Activated naive CD8-positive, alpha-beta T cell (primary cell): ENCODE data around the gene PFN4.
"Not testable (repeated sequence)": the region's sequence is repeated elsewhere in the genome, so short reads cannot be mapped to it uniquely, and the experiment has no call there.

Experiments
- H3K27ac Mint-ChIP-seq: one replicate; pipeline ENCODE4 v1.8.0; 2021; ENCODE audit warnings: mixed read lengths
- H3K27me3 Mint-ChIP-seq: one replicate; pipeline ENCODE4 v1.8.0; 2021; ENCODE audit warnings: mixed read lengths
- H3K36me3 Mint-ChIP-seq: one replicate; pipeline ENCODE4 v1.8.0; 2021; ENCODE audit warnings: mixed read lengths
- H3K4me1 Mint-ChIP-seq: one replicate; pipeline ENCODE4 v1.8.0; 2021; ENCODE audit warnings: low read depth, mixed read lengths
- H3K4me3 Mint-ChIP-seq: one replicate; pipeline ENCODE4 v1.8.0; 2021; ENCODE audit warnings: mild to moderate bottlenecking, mixed read lengths
- H3K9me3 Mint-ChIP-seq: one replicate; pipeline ENCODE4 v1.8.0; 2021; ENCODE audit warnings: low read depth, mixed read lengths

Gene PFN4, protein sequence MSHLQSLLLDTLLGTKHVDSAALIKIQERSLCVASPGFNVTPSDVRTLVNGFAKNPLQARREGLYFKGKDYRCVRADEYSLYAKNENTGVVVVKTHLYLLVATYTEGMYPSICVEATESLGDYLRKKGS

DNA sequence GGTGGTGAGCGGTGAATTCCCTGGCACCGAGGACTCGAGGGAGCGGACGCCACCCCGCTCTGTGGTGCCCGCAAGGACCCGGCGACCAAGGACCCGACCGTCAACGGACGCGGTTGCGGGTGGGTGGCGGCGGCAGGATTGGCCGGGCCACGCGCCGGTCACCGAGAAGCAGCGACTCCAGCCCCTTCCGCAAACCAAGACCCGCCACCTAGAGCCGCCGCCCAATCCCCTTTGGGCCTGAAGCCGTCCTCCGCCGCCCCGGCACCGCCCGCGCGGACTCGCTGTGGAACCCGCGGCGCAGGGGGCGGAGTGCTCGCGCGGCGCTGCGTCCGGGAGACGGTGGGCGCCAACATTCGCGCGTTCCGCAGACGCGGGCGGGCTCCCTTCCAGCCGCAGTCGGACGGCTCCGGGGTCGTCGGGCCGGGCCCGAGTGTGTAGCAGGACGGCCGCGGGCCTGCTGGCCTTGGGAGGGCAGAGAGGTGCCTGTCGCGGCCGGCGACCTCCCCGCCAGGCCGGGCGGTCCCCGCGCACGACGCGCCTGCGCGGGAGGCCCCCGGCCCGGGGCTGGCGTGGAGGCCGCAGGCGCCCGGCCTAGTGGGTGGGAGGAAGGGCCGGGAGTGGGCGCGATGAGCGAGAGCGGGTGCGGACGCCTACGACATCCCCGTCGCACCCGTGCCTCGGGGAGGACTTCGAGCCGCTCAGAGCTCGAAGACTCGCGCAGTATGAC lies at the start of gene PFN4, which contains the start of gene FAM228B:
TSS of gene PFN4 (minus strand) at position 140 of the 727 bp plus-strand sequence. CDS start 799 bp downstream, outside the sequence.
TSS of gene FAM228B (plus strand) at position 275 of the 727 bp plus-strand sequence. CDS start 893 bp downstream, outside the sequence.
- Mint-ChIP-seq H3K4me1 (peaks cover 14% of the 10 kb centered on the region), H3K4me3 (peak within 1 kb of the TSS; percentile 86), H3K36me3 (no peaks in the 10 kb centered on the region), H3K9me3 (no peaks in the 10 kb centered on the region), H3K27ac (peak within 1 kb of the TSS; percentile 83), H3K27me3 (no peaks in the 10 kb centered on the region)

DNA sequence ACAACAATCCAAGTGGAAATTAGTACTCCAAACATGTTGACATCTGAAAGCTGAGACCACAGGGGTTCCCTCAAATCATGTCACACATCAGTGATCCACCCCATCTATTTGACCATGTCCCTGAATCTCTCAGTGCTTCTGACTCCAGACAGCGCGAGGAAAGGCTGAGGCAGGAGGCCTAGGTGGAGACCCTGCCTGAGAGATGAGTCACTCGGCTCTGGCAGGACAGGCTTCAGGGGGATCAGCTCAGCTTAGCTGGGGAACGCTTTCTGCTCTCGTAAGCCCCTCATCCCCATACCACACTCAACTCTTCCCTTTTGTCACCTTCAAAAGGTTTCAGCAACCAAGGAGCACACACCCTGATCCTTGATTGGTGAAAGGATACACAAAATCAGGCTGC lies 45.9 kb upstream of the PFN4 start:
- H3K4me1 Mint-ChIP-seq: no peaks in the 10 kb centered on the region
- peaks cover 5% of the 10 kb centered on the region for H3K27me3 Mint-ChIP-seq
- H3K9me3 Mint-ChIP-seq: peaks cover 2% of the 10 kb centered on the region
- H3K4me3 Mint-ChIP-seq: no peak overlapping the region
- no peak overlapping the region for H3K27ac Mint-ChIP-seq
- H3K36me3 Mint-ChIP-seq: peaks cover 6% of the 10 kb centered on the region

- Mint-ChIP-seq H3K27me3 (no peaks in the 10 kb centered on the region), H3K9me3 (no peaks in the 10 kb centered on the region), H3K4me3 (no peak overlapping the region), H3K4me1 (no peaks in the 10 kb centered on the region), H3K27ac (no peak overlapping the region), H3K36me3 (peaks cover 9% of the 10 kb centered on the region)
Measured at GRCh38 chr2:24164416-24164973, 41.4 kb upstream of the PFN4 start.

DNA sequence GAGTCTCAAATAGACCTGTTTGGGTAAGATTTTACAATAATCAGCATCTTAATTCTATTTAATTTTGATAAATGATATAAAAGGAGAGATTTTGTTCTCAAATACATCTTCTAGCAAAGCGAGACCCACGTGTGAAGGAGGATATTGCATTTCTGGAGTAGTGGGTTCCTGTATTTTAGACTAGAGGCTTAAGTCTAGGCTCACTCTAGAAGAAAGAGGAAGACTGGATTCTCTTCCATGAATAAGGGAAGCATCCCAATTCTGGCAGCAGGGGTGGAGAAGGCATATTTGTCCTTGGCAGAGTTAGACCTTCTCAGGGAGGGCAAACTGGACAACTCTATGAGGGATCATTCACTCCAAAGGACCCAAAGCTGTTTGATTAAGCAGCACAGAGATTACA lies 40.5 kb upstream of the PFN4 start:
- H3K27me3 Mint-ChIP-seq: no peaks in the 10 kb centered on the region
- H3K4me1 Mint-ChIP-seq: no peaks in the 10 kb centered on the region
- H3K27ac Mint-ChIP-seq: no peak overlapping the region
- H3K36me3 Mint-ChIP-seq: peaks cover 7% of the 10 kb centered on the region
- no peaks in the 10 kb centered on the region for H3K9me3 Mint-ChIP-seq
- no peak overlapping the region for H3K4me3 Mint-ChIP-seq

GRCh38 chr2:24163186-24163585 lies 40.1 kb upstream of the PFN4 start:
- Mint-ChIP-seq H3K36me3 (peaks cover 6% of the 10 kb centered on the region), H3K4me3 (no peak overlapping the region), H3K27ac (no peak overlapping the region), H3K4me1 (no peaks in the 10 kb centered on the region), H3K27me3 (no peaks in the 10 kb centered on the region), H3K9me3 (no peaks in the 10 kb centered on the region)

- Mint-ChIP-seq H3K27ac (no peak overlapping the region), H3K9me3 (no peaks in the 10 kb centered on the region), H3K27me3 (no peaks in the 10 kb centered on the region), H3K4me3 (no peak overlapping the region), H3K36me3 (peaks cover 7% of the 10 kb centered on the region), H3K4me1 (no peaks in the 10 kb centered on the region)
Measured at GRCh38 chr2:24162494-24162893, 39.4 kb upstream of the PFN4 start.

- Mint-ChIP-seq H3K36me3 (peaks cover 10% of the 10 kb centered on the region), H3K4me3 (no peak overlapping the region), H3K27ac (no peak overlapping the region), H3K9me3 (no peaks in the 10 kb centered on the region), H3K27me3 (no peaks in the 10 kb centered on the region), H3K4me1 (no peaks in the 10 kb centered on the region)
Measured at GRCh38 chr2:24160761-24161160, 37.6 kb upstream of the PFN4 start.

GRCh38 chr2:24159708-24160107 lies 36.6 kb upstream of the PFN4 start:
- no peaks in the 10 kb centered on the region for H3K9me3 Mint-ChIP-seq
- H3K4me1 Mint-ChIP-seq: no peaks in the 10 kb centered on the region
- H3K27me3 Mint-ChIP-seq: no peaks in the 10 kb centered on the region
- H3K4me3 Mint-ChIP-seq: no peak overlapping the region
- peaks cover 10% of the 10 kb centered on the region for H3K36me3 Mint-ChIP-seq
- H3K27ac Mint-ChIP-seq: no peak overlapping the region

- Mint-ChIP-seq H3K36me3 (peaks cover 10% of the 10 kb centered on the region), H3K4me3 (no peak overlapping the region), H3K9me3 (no peaks in the 10 kb centered on the region), H3K27me3 (no peaks in the 10 kb centered on the region), H3K27ac (no peak overlapping the region), H3K4me1 (no peaks in the 10 kb centered on the region)
Measured at GRCh38 chr2:24158131-24158530, 35.0 kb upstream of the PFN4 start.

DNA sequence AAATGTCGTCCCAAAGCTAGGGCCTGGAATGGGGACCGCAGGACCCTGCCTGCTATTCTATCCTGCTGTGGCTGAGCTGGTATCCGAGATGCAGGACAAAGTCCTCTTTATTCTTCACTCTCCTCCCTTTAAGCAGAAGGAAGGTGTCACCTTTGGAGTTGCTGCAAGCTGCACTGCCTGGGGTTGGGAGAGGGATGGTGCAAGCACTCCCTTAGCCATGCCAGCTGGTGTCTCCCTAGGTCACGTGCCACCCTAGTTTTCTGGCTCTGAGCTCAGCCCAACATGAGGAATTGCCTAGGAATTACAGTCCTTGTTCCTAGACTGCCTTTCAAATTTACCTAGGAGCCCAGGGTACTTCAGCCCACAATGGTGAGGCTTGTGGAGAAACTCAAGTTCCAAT lies 30.3 kb upstream of the PFN4 start:
- Mint-ChIP-seq H3K27me3 (no peaks in the 10 kb centered on the region), H3K4me1 (no peaks in the 10 kb centered on the region), H3K9me3 (peaks cover 7% of the 10 kb centered on the region), H3K36me3 (peaks cover 19% of the 10 kb centered on the region), H3K4me3 (no peak overlapping the region), H3K27ac (no peak overlapping the region)

DNA sequence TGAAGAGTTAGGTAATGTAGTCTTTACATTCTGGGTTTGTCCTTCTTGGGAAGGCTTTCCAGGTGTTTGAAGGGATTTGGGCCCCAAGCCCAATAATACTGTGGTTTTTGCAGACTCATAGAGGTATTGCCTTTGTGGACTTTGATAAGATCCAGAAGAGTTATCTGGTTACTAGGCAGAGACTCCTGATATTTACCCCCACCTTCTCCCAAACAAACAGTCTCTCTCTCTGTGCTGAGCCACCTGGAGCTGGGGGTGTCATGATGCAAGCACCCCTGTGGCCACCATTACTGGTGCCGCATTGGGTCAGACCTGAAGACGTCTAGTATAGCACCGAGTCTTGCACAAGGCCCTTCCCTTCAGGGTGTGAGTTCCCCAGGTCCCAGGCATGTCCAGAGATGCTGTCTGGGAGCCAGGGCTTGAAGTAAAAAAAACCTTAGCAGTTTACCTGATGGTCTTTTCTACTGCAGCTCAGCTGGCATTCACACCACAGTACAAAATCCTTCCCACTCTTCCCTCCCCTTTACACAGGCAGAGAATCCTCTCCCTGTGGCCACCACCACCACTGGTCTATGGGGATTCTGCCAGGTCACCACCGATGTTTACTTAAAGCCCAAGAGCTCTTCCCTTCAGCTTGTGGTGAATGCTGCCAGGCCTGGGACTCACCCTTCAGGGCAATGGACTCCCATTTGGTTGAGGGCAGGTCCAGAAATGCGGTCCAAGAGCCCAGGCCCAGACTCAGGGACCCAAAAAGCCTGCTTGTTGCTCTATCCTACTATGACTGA lies 29.5 kb upstream of the PFN4 start:
- no peaks in the 10 kb centered on the region for H3K27me3 Mint-ChIP-seq
- no peak overlapping the region for H3K27ac Mint-ChIP-seq
- no peaks in the 10 kb centered on the region for H3K4me1 Mint-ChIP-seq
- H3K9me3 Mint-ChIP-seq: peaks cover 13% of the 10 kb centered on the region
- peaks cover 22% of the 10 kb centered on the region for H3K36me3 Mint-ChIP-seq
- no peak overlapping the region for H3K4me3 Mint-ChIP-seq

GRCh38 chr2:24147364-24147763 lies 24.2 kb upstream of the PFN4 start:
- H3K9me3 Mint-ChIP-seq: peaks cover 22% of the 10 kb centered on the region
- no peak overlapping the region for H3K4me3 Mint-ChIP-seq
- no peak overlapping the region for H3K27ac Mint-ChIP-seq
- no peaks in the 10 kb centered on the region for H3K27me3 Mint-ChIP-seq
- H3K36me3 Mint-ChIP-seq: peaks cover 30% of the 10 kb centered on the region
- no peaks in the 10 kb centered on the region for H3K4me1 Mint-ChIP-seq

DNA sequence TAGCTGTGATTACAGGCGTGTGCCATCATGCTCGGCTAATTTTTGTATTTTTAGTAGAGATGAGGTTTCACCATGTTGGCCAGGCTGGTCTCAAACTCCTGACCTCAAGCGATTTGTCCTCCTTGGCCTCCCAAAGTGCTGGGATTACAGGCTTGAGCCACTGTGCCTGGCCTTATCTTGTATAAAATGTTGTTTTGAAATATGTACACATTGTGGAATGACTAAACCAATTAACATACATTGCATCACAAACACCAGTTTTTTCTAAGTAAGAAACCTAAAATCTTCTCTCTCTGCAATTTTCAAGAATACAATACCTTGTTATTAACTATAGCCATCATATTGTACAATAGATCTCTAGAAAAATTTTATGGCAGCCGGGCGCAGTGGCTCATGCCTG lies 17.2 kb upstream of the PFN4 start:
- not testable (repeated sequence) for H3K4me3 Mint-ChIP-seq, H3K4me1 Mint-ChIP-seq, H3K27me3 Mint-ChIP-seq, H3K27ac Mint-ChIP-seq, H3K9me3 Mint-ChIP-seq, H3K36me3 Mint-ChIP-seq

GRCh38 chr2:24132543-24132942 lies 9.4 kb upstream of the PFN4 start:
- Mint-ChIP-seq H3K4me1 (peaks cover 5% of the 10 kb centered on the region), H3K27me3 (no peaks in the 10 kb centered on the region), H3K27ac (no peak overlapping the region), H3K4me3 (no peak overlapping the region), H3K36me3 (peaks cover 7% of the 10 kb centered on the region), H3K9me3 (peaks cover 8% of the 10 kb centered on the region)

- Mint-ChIP-seq H3K27me3 (no peaks in the 10 kb centered on the region), H3K36me3 (no peaks in the 10 kb centered on the region), H3K4me3 (no peak overlapping the region)
Measured at GRCh38 chr2:24125956-24126355, 2.8 kb upstream of the PFN4 start.

More at GRCh38 chr2:24125956-24126355, 2.8 kb upstream of the PFN4 start:
- Mint-ChIP-seq H3K4me1 (peaks cover 19% of the 10 kb centered on the region), H3K27ac (no peak overlapping the region), H3K9me3 (no peaks in the 10 kb centered on the region)
